ENCODE data around the gene CEACAM16. TPM values are rescaled to one million over a fixed set of nuclear protein-coding genes. Genes with fewer than 3 reads are reported as not detected.
"Not testable (repeated sequence)": the region's sequence is repeated elsewhere in the genome, so short reads cannot be mapped to it uniquely, and the experiment has no call there.

The CEACAM16 gene
- total and polyA plus RNA-seq, 9 of the 15 experiments (the other 6 are each of a cell fraction or from before 2014, with no cell fraction given) = not detected

DNA sequence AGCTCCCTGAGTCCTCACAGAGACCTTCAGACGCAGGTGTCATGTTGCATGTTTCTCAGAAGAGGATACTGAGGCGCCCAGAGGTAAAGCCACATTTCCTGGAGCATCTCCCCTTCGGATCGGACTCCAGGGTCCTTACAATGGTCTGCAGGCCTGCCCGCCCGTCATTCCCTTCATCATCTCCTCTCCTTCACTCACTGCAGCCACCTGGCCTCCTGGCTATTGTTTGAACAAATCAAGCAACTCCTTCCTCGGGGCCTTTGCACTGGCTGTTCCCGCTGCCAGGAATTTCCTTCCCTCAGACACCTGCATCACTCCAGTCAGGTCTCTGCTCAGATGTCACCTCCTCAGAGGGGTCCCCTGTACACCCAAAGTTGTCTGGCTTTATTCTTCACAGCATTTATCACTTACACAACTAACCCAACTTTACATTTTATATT, 20.3 kb downstream of the CEACAM16 start:
- Histone ChIP-seq H3K4me1 (replicated peaks in 1 of 2; ENCODE audit: control insufficient read depth in 2 of 2, insufficient read depth in 2 of 2, low read length in 2 of 2) (peaks cover 9 to 24% of the 10 kb centered on the region in 2 experiments), H3K79me2 (ENCODE audit: control insufficient read depth, insufficient read depth, low read length) (no peaks in the 10 kb centered on the region), H3K27me3 (ENCODE audit: control insufficient read depth in 2 of 2, insufficient read depth in 2 of 2, low read length in 2 of 2) (no peaks in the 10 kb centered on the region), H3K36me3 (ENCODE audit: control insufficient read depth, insufficient read depth, low read length) (no peaks in the 10 kb centered on the region), H2AFZ (ENCODE audit: low read depth, low read length) (no peak overlapping the region), H3K9me3 (replicated peaks; ENCODE audit: control insufficient read depth, insufficient read depth, low read depth, low read length) (peaks cover 10% of the 10 kb centered on the region), H3K4me2 (ENCODE audit: insufficient read depth, low read length) (no peak overlapping the region), H3K27ac (ENCODE audit: extremely low read depth, low read depth, low read length) (no peak overlapping the region), H4K20me1 (replicated peaks; ENCODE audit: control insufficient read depth, insufficient read depth, low read length) (no peaks in the 10 kb centered on the region), H3K9ac (ENCODE audit: insufficient read depth in 1 of 2, low read depth in 2 of 2, low read length in 2 of 2) (peak overlapping the region in 1 of 2 experiments; percentile 54; a peak in 1 of 4 replicates), H3K9me1 (ENCODE audit: control insufficient read depth, insufficient read depth, low read length) (no peaks in the 10 kb centered on the region), H3K4me3 (no peak overlapping the region)
- intact Hi-C loops (cut with micrococcal nuclease) (no loop called here), in situ Hi-C loops (cut with MboI) (no loop called here)
- POLR2A ChIA-PET = interaction anchor here (0.8 kb wide), 1 partner anchor 41 kb away, joined by 3 read pairs; no protein-coding TSS in a partner anchor
- no TSS peak for BruUV-seq (replicated peaks)
- ATAC-seq (no peak), FAIRE-seq (no peak), DNase-seq (ENCODE audit: extremely low read depth in 1 of 4, low spot score in 3 of 4) (no peak)
- CTCF ChIA-PET (ENCODE audit: low intra/inter-chr PET ratio) = no interaction called here
- TF ChIP-seq BCOR (IDR thresholded peaks at IDR 0.05) (peak; percentile 1; the same call in 1 of the 2 replicates), HDGF (IDR thresholded peaks at IDR 0.05) (no peak)
- WGBS (ENCODE audit: insufficient coverage, low coverage, missing lambda C conversion rate) = 36% methylated on average over 7 of the region's 8 CpGs

DNA sequence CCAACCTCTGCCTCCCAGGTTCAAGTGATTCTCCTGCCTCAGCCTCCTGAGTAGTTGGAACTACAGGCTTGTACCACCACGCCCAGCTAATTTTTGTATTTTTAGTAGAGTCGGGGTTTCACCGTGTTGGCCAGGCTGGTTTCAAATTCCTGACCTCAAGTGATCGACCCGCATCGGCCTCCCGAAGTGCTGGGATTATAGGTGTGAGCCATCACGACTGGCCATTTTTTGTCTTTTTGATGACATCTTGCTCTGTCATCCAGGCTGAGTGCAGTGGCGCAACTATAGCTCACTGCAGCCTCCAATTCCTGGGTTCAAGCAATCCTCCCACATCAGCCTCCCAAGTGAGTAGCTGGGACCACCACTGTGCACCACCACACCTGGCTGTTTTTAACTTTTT, 21.4 kb downstream of the CEACAM16 start:
- H3K9ac ChIP-seq (ENCODE audit: insufficient read depth in 1 of 2, low read depth in 2 of 2, low read length in 2 of 2); H3K27me3 ChIP-seq (ENCODE audit: control insufficient read depth in 2 of 2, insufficient read depth in 2 of 2, low read length in 2 of 2); H3K36me3 ChIP-seq (ENCODE audit: control insufficient read depth, insufficient read depth, low read length); FAIRE-seq; CTCF ChIA-PET (ENCODE audit: low intra/inter-chr PET ratio); H4K20me1 ChIP-seq (replicated peaks; ENCODE audit: control insufficient read depth, insufficient read depth, low read length); H3K4me2 ChIP-seq (ENCODE audit: insufficient read depth, low read length); H3K27ac ChIP-seq (ENCODE audit: extremely low read depth, low read depth, low read length); BruUV-seq (replicated peaks); H3K9me1 ChIP-seq (ENCODE audit: control insufficient read depth, insufficient read depth, low read length); H3K9me3 ChIP-seq (replicated peaks; ENCODE audit: control insufficient read depth, insufficient read depth, low read depth, low read length); intact Hi-C loops (cut with micrococcal nuclease); H2AFZ ChIP-seq (ENCODE audit: low read depth, low read length); DNase-seq (ENCODE audit: extremely low read depth in 1 of 4, low spot score in 3 of 4); H3K79me2 ChIP-seq (ENCODE audit: control insufficient read depth, insufficient read depth, low read length); H3K4me3 ChIP-seq; ATAC-seq: not testable (repeated sequence)
- POLR2A ChIA-PET = interaction anchor here (0.6 kb wide), 2 partner anchors 11 to 73 kb away, joined by 3 read pairs; no protein-coding TSS in a partner anchor
- 76% methylated on average over 9 of the region's 9 CpGs for WGBS (ENCODE audit: insufficient coverage, low coverage, missing lambda C conversion rate)
- in situ Hi-C loops (cut with MboI) = loop anchor here (5.0 kb wide), 2 partner anchors 47 to 148 kb away; no protein-coding TSS in a partner anchor
- peaks cover 16 to 29% of the 10 kb centered on the region in 2 experiments for H3K4me1 ChIP-seq (replicated peaks in 1 of 2; ENCODE audit: control insufficient read depth in 2 of 2, insufficient read depth in 2 of 2, low read length in 2 of 2)
